Measurements from ENCODE around the gene GPAM. TPM values are rescaled to one million over a fixed set of nuclear protein-coding genes. Genes with fewer than 3 reads are reported as not detected.
A peak's percentile ranks its signal among the peaks of the same experiment; 100 is the strongest.
"Not testable (repeated sequence)": the region's sequence is repeated elsewhere in the genome, so short reads cannot be mapped to it uniquely, and the experiment has no call there.

The GPAM gene
- total RNA-seq, 1 donor from 2014 or later, result 14.9 TPM

- DNase-seq, result no peak
Measured at GRCh38 chr10:112216151-112216550, 32.6 kb upstream of the GPAM start.

- no peak for DNase-seq
Measured at GRCh38 chr10:112215342-112215774, 31.8 kb upstream of the GPAM start.

- no peak for DNase-seq
Measured at GRCh38 chr10:112214298-112214926, 30.8 kb upstream of the GPAM start.

- no peak for DNase-seq
Measured at GRCh38 chr10:112213836-112214235, 30.3 kb upstream of the GPAM start.

GRCh38 chr10:112213098-112213823 lies 29.7 kb upstream of the GPAM start:
- no peak for DNase-seq

GRCh38 chr10:112210666-112211065 lies 27.1 kb upstream of the GPAM start:
- no peak for DNase-seq

- peak; percentile 7 for DNase-seq
Measured at GRCh38 chr10:112209684-112210131, 26.1 kb upstream of the GPAM start.

- DNase-seq, result peak; percentile 16
Measured at GRCh38 chr10:112208997-112209396, 25.4 kb upstream of the GPAM start.

- DNase-seq, result peak; percentile 26
Measured at GRCh38 chr10:112208292-112208691, 24.7 kb upstream of the GPAM start.

GRCh38 chr10:112203328-112204076 lies 19.9 kb upstream of the GPAM start:
- DNase-seq, result no peak

- no peak for DNase-seq
Measured at GRCh38 chr10:112202561-112203241, 19.1 kb upstream of the GPAM start.

GRCh38 chr10:112202076-112202475 lies 18.5 kb upstream of the GPAM start:
- DNase-seq, result no peak

- no peak for DNase-seq
Measured at GRCh38 chr10:112201334-112201733, 17.8 kb upstream of the GPAM start.

GRCh38 chr10:112200259-112200658 lies 16.7 kb upstream of the GPAM start:
- not testable (repeated sequence) for DNase-seq

- DNase-seq, result not testable (repeated sequence)
Measured at GRCh38 chr10:112197662-112198061, 14.1 kb upstream of the GPAM start.

GRCh38 chr10:112195224-112195623 lies 11.7 kb upstream of the GPAM start:
- no peak for DNase-seq

- no peak for DNase-seq
Measured at GRCh38 chr10:112191791-112192190, 8.2 kb upstream of the GPAM start.

- no peak for DNase-seq
Measured at GRCh38 chr10:112191041-112191590, 7.6 kb upstream of the GPAM start.

GRCh38 chr10:112189465-112189864 lies 5.9 kb upstream of the GPAM start:
- DNase-seq, result no peak

GRCh38 chr10:112187527-112187926 lies 4.0 kb upstream of the GPAM start:
- no peak for DNase-seq

- DNase-seq, result no peak
Measured at GRCh38 chr10:112185959-112186358, 2.4 kb upstream of the GPAM start.

GRCh38 chr10:112184379-112184778 lies 814 bp upstream of the GPAM start:
- DNase-seq, result peak; percentile 2
